Ishikawa (cell line): ENCODE results near the gene CACNG7.

Source experiments
- CEBPB ChIP-seq: IDR thresholded peaks from 2 replicates; pipeline ENCODE4 v1.6.1; 2012
- CREB1 ChIP-seq: IDR thresholded peaks from 2 replicates; pipeline ENCODE4 v1.6.1; 2012; ENCODE audit warnings: low read depth
- EGR1 ChIP-seq: IDR thresholded peaks from 2 replicates; pipeline ENCODE4 v1.6.1; 2012
- EP300 ChIP-seq: IDR thresholded peaks from 2 replicates; pipeline ENCODE4 v1.6.1; 2012; ENCODE audit warnings: borderline replicate concordance
- FOXM1 ChIP-seq: IDR thresholded peaks from 2 replicates; pipeline ENCODE4 v1.6.1; 2012; ENCODE audit warnings: low read depth, borderline replicate concordance
- NFIC ChIP-seq: IDR thresholded peaks from 2 replicates; pipeline ENCODE4 v1.6.1; 2012
- RAD21 ChIP-seq: IDR thresholded peaks from 2 replicates; pipeline ENCODE4 v1.6.1; 2012; ENCODE audit warnings: low read depth
- TAF1 ChIP-seq: IDR thresholded peaks from 2 replicates; pipeline ENCODE4 v1.6.1; 2012; ENCODE audit warnings: low read depth, mild to moderate bottlenecking
- TCF12 ChIP-seq: IDR thresholded peaks from 2 replicates; pipeline ENCODE4 v1.6.1; 2012; ENCODE audit warnings: low read depth
- TEAD4 ChIP-seq: IDR thresholded peaks from 2 replicates; pipeline ENCODE4 v1.6.1; 2012
- YY1 ChIP-seq: IDR thresholded peaks from 2 replicates; pipeline ENCODE4 v1.6.1; 2012; ENCODE audit warnings: low read depth
- ZBTB7A ChIP-seq: IDR thresholded peaks from 2 replicates; pipeline ENCODE4 v1.6.1; 2012; ENCODE audit warnings: low read depth
- TF ChIP-seq, protein P1 (sequence below): IDR thresholded peaks from 2 replicates; pipeline ENCODE4 v1.6.1; 2012
- TF ChIP-seq, protein P2 (sequence below): IDR thresholded peaks from 2 replicates; pipeline ENCODE4 v1.6.1; 2012; ENCODE audit warnings: low read depth, mild to moderate bottlenecking
- TF ChIP-seq, protein P3 (sequence below): IDR thresholded peaks from 2 replicates; pipeline ENCODE4 v1.6.1; 2012

The CACNG7 gene

DNA sequence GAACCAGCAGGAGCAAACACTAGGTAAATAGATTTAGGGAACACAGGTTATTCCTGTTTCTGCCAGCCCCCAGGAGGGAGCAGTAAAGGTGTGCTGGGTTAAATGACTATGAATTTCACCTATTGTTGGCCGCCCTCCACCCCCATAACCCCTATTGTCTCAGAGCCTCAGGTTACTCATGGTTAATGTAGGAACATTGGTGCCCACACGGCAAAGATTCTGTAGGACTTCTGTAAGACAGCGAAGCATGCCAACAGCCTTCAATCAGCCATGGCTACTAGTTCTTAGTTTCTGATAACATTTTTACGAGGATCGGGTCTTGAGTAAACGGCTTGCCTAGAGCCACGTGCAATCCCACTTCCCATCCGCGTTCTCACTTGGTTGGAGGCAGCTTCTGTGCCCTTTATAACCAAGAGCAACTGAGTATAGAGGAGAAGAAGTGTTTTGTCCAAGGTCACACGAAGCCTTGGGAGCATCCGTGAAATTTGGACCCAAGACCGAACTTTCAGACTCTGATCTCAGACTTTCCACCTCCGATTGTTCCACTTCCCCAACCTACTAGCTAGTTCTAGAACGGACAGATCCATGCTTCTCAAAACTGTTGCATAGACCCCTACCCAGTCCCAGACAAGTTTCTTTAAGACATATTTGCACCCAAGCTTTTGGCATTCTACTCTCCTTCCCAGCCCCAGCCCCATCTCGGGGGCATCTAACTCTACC, 48.5 kb downstream of the CACNG7 start:
- no peak for TF ChIP-seq YY1
- TF ChIP-seq, protein P1, sequence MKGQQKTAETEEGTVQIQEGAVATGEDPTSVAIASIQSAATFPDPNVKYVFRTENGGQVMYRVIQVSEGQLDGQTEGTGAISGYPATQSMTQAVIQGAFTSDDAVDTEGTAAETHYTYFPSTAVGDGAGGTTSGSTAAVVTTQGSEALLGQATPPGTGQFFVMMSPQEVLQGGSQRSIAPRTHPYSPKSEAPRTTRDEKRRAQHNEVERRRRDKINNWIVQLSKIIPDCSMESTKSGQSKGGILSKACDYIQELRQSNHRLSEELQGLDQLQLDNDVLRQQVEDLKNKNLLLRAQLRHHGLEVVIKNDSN: no peak
- TF ChIP-seq TAF1: no peak
- TF ChIP-seq EGR1: no peak
- no peak for TF ChIP-seq FOXM1
- TF ChIP-seq, protein P2, sequence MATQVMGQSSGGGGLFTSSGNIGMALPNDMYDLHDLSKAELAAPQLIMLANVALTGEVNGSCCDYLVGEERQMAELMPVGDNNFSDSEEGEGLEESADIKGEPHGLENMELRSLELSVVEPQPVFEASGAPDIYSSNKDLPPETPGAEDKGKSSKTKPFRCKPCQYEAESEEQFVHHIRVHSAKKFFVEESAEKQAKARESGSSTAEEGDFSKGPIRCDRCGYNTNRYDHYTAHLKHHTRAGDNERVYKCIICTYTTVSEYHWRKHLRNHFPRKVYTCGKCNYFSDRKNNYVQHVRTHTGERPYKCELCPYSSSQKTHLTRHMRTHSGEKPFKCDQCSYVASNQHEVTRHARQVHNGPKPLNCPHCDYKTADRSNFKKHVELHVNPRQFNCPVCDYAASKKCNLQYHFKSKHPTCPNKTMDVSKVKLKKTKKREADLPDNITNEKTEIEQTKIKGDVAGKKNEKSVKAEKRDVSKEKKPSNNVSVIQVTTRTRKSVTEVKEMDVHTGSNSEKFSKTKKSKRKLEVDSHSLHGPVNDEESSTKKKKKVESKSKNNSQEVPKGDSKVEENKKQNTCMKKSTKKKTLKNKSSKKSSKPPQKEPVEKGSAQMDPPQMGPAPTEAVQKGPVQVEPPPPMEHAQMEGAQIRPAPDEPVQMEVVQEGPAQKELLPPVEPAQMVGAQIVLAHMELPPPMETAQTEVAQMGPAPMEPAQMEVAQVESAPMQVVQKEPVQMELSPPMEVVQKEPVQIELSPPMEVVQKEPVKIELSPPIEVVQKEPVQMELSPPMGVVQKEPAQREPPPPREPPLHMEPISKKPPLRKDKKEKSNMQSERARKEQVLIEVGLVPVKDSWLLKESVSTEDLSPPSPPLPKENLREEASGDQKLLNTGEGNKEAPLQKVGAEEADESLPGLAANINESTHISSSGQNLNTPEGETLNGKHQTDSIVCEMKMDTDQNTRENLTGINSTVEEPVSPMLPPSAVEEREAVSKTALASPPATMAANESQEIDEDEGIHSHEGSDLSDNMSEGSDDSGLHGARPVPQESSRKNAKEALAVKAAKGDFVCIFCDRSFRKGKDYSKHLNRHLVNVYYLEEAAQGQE: no peak
- no peak for TF ChIP-seq ZBTB7A
- no peak for TF ChIP-seq NFIC
- no peak for TF ChIP-seq CEBPB
- TF ChIP-seq TCF12: no peak
- no peak for TF ChIP-seq RAD21
- TF ChIP-seq, protein P3, sequence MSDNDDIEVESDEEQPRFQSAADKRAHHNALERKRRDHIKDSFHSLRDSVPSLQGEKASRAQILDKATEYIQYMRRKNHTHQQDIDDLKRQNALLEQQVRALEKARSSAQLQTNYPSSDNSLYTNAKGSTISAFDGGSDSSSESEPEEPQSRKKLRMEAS: no peak
- no peak for TF ChIP-seq CREB1
- no peak for TF ChIP-seq TEAD4

DNA sequence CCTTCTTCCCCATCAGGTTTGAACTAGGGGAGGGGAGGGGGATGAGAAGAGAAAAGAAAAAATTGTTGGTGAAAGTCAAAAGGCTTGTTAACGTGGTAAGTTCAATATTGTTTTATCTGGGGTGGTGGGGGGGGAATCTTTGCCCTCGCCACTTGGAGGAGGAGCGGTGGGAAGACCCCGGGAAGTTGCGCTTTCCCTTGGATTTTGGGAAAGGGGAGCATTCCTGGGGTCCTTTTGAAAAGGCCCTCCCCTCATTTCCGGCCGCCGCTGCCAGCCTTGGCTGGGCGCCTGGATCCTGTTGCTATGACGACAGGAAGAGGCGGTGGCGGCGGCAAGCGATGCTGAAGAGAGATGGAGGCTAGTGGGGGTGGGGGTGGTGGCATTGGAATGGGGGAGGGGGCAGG, 49.1 kb downstream of the CACNG7 start:
- TF ChIP-seq YY1 (no peak), TCF12 (no peak), CEBPB (no peak), EGR1 (no peak), EP300 (no peak), TEAD4 (no peak), NFIC (no peak), FOXM1 (no peak), CREB1 (no peak), TAF1 (no peak)
- TF ChIP-seq, protein P3: no peak

DNA sequence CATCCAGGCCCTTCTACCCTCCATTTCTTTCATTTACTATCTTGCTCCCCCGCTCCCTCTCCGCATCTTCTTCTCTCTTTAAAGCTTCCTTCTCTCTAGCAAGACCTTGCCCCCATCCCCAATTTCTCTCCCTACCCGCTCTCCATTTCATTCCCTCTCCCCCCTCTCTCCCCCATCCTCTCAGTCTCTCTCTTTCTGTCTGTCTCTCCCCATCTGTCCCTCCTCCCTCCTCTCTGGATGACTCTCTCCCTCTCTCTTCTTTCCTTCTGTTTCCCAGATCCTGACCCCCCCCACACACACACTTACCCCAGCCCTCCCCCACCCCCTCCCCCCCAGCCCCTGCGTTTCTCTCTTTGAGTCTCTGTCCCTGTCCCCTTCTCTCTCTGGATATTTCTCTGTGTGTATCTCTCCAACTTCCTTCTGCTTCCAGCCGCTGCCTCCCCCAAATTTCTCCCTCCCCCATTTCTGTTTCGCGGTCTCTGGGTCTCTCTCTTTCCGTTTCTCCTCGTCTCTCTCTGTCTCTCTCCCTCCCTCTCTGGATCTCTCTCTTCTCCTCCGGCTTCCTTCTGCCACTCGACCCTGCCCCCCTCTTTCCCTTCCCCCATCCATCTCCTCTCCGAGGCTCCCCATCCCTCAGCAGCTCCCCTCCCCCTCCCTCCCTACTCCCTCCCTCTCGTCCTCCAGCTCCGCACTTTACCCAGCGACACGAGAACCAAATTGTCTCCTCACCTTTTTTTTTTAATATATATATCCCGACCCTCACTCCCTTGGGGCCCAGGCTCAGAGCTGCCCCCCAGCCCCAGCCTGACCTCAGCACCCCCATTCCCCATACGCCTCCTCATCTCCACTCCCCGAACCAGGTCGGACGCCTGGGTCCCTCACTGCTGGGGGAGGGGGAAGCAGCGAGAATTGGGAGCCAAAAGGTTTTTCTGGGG, 50.0 kb downstream of the CACNG7 start:
- no peak for TF ChIP-seq RAD21
- no peak for TF ChIP-seq TAF1
- TF ChIP-seq, protein P3: no peak
- TF ChIP-seq, protein P2: no peak
- TF ChIP-seq EGR1: no peak
- no peak for TF ChIP-seq EP300
- TF ChIP-seq TCF12: no peak
- TF ChIP-seq NFIC: no peak
- TF ChIP-seq ZBTB7A: no peak
- TF ChIP-seq CEBPB: no peak
- no peak for TF ChIP-seq YY1
- TF ChIP-seq TEAD4: no peak

DNA sequence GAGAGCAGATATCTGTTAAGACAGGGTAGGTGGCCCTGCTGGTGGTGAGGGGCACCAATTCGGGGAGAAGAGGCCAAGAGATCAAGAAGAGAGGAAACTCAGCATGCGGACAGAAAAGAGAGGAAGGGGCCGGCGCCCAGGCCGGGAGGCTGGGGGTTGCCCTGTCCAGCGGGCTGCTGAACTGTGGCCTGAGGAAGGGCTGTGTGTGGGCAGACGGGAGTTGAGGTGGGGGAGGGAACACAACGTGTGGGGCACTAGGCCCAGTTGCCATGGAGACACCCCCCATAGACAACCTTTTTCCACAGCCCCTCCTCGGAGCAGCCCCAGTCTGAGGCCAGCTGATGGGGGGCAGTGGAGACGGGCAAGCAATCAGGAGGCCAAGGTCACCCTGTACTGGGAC, 51.1 kb downstream of the CACNG7 start:
- TF ChIP-seq, protein P2: no peak
- no peak for TF ChIP-seq CEBPB
- TF ChIP-seq ZBTB7A: no peak
- no peak for TF ChIP-seq RAD21
- no peak for TF ChIP-seq YY1
- no peak for TF ChIP-seq TCF12
- no peak for TF ChIP-seq CREB1
- TF ChIP-seq EP300: no peak
- TF ChIP-seq NFIC: no peak
- TF ChIP-seq FOXM1: no peak
- TF ChIP-seq TAF1: no peak
- TF ChIP-seq, protein P3: no peak
